GM23338 (cell line): ENCODE results near the gene FAM120A. TPM values are rescaled to one million over a fixed set of nuclear protein-coding genes. Genes with fewer than 3 reads are reported as not detected.

Source experiments
- ATAC-seq: fragments of 200-7000 bp; cut with Tn5 transposase; 3 replicates; pipeline ENCODE4 v1.9.1; 2020
- DNase-seq: peaks from one replicate; pipeline ENCODE4 v3.0.0-alpha.2; 2015; ENCODE audit warnings: low spot score
- H2AFZ ChIP-seq: fragments of 200-600 bp; sonication (generic); 2 replicates; pipeline ENCODE4 v1.8.0; 2016; ENCODE audit warnings: antibody characterized with exemption, mild to moderate bottlenecking, moderate library complexity
- H3F3A ChIP-seq: fragments of 200-600 bp; sonication (generic); replicated peaks from 2 replicates; pipeline ENCODE4 v1.8.0; 2017; ENCODE audit warnings: antibody characterized with exemption, mixed run types, low read depth
- H3K27ac ChIP-seq: fragments of 200-600 bp; sonication (generic); 2 replicates; pipeline ENCODE4 v1.6.1; 2016; ENCODE audit warnings: low read depth
- H3K27me3 ChIP-seq: fragments of 200-600 bp; sonication (generic); 2 replicates; pipeline ENCODE4 v1.8.0; 2016; ENCODE audit warnings: mild to moderate bottlenecking, mixed run types, moderate library complexity; ENCODE audit not compliant: insufficient read depth
- H3K36me3 ChIP-seq: fragments of 200-600 bp; sonication (generic); 2 replicates; pipeline ENCODE4 v1.8.0; 2016; ENCODE audit warnings: mild to moderate bottlenecking; ENCODE audit not compliant: insufficient read depth
- H3K4me1 ChIP-seq: fragments of 200-600 bp; sonication (generic); 2 replicates; pipeline ENCODE4 v1.8.0; 2016; ENCODE audit warnings: mild to moderate bottlenecking, moderate library complexity; ENCODE audit not compliant: insufficient read depth
- H3K4me2 ChIP-seq: fragments of 200-600 bp; sonication (generic); 2 replicates; pipeline ENCODE4 v1.7.1; 2017; ENCODE audit warnings: mixed run types
- H3K4me3 ChIP-seq: fragments of 200-600 bp; sonication (generic); 2 replicates; pipeline ENCODE4 v1.6.1; 2016; ENCODE audit warnings: mixed run types
- H3K79me2 ChIP-seq: fragments of 200-600 bp; sonication (generic); replicated peaks from 2 replicates; pipeline ENCODE4 v1.8.0; 2017; ENCODE audit warnings: mild to moderate bottlenecking; ENCODE audit not compliant: insufficient read depth
- H3K9me2 ChIP-seq: fragments of 200-600 bp; sonication (generic); 2 replicates; pipeline ENCODE4 v1.8.0; 2017; ENCODE audit not compliant: insufficient read depth
- H4K20me1 ChIP-seq: fragments of 200-600 bp; sonication (generic); replicated peaks from 2 replicates; pipeline ENCODE4 v1.8.0; 2017; ENCODE audit warnings: mild to moderate bottlenecking; ENCODE audit not compliant: insufficient read depth
- H3K27ac Mint-ChIP-seq: 2 replicates; pipeline ENCODE4 v1.8.0; 2020; ENCODE audit warnings: inconsistent platforms, mild to moderate bottlenecking, moderate library complexity, mixed read lengths
- H3K27me3 Mint-ChIP-seq: 3 replicates; pipeline ENCODE4 v1.8.0; 2022; ENCODE audit warnings: low read depth, mild to moderate bottlenecking, moderate library complexity, mixed read lengths, inconsistent platforms; ENCODE audit not compliant: insufficient read depth, poor library complexity
- H3K36me3 Mint-ChIP-seq: 3 replicates; pipeline ENCODE4 v1.8.0; 2021; ENCODE audit warnings: low read depth, mild to moderate bottlenecking, inconsistent platforms, moderate library complexity, mixed read lengths
- H3K4me1 Mint-ChIP-seq: 3 replicates; pipeline ENCODE4 v1.8.0; 2020; ENCODE audit warnings: mild to moderate bottlenecking, inconsistent platforms, mixed read lengths
- H3K4me3 Mint-ChIP-seq: 3 replicates; pipeline ENCODE4 v1.8.0; 2021; ENCODE audit warnings: moderate library complexity, mild to moderate bottlenecking, inconsistent platforms, mixed read lengths
- H3K9me3 Mint-ChIP-seq: 3 replicates; pipeline ENCODE4 v1.8.0; 2020; ENCODE audit warnings: moderate library complexity, mild to moderate bottlenecking, inconsistent platforms, mixed read lengths
- EZH2 ChIP-seq: fragments of 200-600 bp; sonication (generic); IDR thresholded peaks from one replicate; pipeline ENCODE4 v1.8.0; 2017; ENCODE audit warnings: antibody characterized with exemption, mild to moderate bottlenecking, low read depth; ENCODE audit not compliant: unreplicated experiment
- EZH2phosphoT487 ChIP-seq: fragments of 200-600 bp; sonication (generic); IDR thresholded peaks from one replicate; pipeline ENCODE4 v1.8.1; 2018; ENCODE audit warnings: antibody characterized with exemption; ENCODE audit not compliant: unreplicated experiment
- NANOG ChIP-seq: IDR thresholded peaks from 2 replicates; pipeline ENCODE4 v1.6.1; 2016; ENCODE audit warnings: antibody characterized with exemption, borderline replicate concordance
- POLR2AphosphoS5 ChIP-seq: IDR thresholded peaks from 2 replicates; pipeline ENCODE4 v1.6.1; 2016; ENCODE audit warnings: antibody characterized with exemption, low read depth
- ZNF114 ChIP-seq: fragments of 250-450 bp; sonication (Bioruptor Pico); IDR thresholded peaks from 2 replicates; pipeline ENCODE4 v1.5.0; 2020; ENCODE audit warnings: mild to moderate bottlenecking, moderate library complexity
- polyA plus RNA-seq: library from polyadenylated mRNA; unstranded; fragments of >200 nt; fragmentation: Nextera tagmentation; extraction: Ambion mirVana; gene quantifications from 2 replicates; pipeline ENCODE4 v1.2.1, GENCODE V29; 2016
- total RNA-seq: library from RNA; depleted of rRNA; stranded (reverse); fragments of >200 nt; shearing (Covaris generic); gene quantifications from 2 replicates; pipeline ENCODE4 v1.2.3, GENCODE V29; 2014
- TF ChIP-seq, protein P1 (sequence below): fragments of 250-450 bp; sonication (Bioruptor Pico); IDR thresholded peaks from 2 replicates; pipeline ENCODE4 v1.5.0; 2020; ENCODE audit warnings: mild to moderate bottlenecking, moderate library complexity

FAM120A gene
- total and polyA plus RNA-seq, 2 experiments from 2014 or later: 28.2 to 52.5 TPM

GRCh38 chr9:93546356-93546755 lies 94.9 kb downstream of the FAM120A start (continued):
- TF ChIP-seq, protein P1, sequence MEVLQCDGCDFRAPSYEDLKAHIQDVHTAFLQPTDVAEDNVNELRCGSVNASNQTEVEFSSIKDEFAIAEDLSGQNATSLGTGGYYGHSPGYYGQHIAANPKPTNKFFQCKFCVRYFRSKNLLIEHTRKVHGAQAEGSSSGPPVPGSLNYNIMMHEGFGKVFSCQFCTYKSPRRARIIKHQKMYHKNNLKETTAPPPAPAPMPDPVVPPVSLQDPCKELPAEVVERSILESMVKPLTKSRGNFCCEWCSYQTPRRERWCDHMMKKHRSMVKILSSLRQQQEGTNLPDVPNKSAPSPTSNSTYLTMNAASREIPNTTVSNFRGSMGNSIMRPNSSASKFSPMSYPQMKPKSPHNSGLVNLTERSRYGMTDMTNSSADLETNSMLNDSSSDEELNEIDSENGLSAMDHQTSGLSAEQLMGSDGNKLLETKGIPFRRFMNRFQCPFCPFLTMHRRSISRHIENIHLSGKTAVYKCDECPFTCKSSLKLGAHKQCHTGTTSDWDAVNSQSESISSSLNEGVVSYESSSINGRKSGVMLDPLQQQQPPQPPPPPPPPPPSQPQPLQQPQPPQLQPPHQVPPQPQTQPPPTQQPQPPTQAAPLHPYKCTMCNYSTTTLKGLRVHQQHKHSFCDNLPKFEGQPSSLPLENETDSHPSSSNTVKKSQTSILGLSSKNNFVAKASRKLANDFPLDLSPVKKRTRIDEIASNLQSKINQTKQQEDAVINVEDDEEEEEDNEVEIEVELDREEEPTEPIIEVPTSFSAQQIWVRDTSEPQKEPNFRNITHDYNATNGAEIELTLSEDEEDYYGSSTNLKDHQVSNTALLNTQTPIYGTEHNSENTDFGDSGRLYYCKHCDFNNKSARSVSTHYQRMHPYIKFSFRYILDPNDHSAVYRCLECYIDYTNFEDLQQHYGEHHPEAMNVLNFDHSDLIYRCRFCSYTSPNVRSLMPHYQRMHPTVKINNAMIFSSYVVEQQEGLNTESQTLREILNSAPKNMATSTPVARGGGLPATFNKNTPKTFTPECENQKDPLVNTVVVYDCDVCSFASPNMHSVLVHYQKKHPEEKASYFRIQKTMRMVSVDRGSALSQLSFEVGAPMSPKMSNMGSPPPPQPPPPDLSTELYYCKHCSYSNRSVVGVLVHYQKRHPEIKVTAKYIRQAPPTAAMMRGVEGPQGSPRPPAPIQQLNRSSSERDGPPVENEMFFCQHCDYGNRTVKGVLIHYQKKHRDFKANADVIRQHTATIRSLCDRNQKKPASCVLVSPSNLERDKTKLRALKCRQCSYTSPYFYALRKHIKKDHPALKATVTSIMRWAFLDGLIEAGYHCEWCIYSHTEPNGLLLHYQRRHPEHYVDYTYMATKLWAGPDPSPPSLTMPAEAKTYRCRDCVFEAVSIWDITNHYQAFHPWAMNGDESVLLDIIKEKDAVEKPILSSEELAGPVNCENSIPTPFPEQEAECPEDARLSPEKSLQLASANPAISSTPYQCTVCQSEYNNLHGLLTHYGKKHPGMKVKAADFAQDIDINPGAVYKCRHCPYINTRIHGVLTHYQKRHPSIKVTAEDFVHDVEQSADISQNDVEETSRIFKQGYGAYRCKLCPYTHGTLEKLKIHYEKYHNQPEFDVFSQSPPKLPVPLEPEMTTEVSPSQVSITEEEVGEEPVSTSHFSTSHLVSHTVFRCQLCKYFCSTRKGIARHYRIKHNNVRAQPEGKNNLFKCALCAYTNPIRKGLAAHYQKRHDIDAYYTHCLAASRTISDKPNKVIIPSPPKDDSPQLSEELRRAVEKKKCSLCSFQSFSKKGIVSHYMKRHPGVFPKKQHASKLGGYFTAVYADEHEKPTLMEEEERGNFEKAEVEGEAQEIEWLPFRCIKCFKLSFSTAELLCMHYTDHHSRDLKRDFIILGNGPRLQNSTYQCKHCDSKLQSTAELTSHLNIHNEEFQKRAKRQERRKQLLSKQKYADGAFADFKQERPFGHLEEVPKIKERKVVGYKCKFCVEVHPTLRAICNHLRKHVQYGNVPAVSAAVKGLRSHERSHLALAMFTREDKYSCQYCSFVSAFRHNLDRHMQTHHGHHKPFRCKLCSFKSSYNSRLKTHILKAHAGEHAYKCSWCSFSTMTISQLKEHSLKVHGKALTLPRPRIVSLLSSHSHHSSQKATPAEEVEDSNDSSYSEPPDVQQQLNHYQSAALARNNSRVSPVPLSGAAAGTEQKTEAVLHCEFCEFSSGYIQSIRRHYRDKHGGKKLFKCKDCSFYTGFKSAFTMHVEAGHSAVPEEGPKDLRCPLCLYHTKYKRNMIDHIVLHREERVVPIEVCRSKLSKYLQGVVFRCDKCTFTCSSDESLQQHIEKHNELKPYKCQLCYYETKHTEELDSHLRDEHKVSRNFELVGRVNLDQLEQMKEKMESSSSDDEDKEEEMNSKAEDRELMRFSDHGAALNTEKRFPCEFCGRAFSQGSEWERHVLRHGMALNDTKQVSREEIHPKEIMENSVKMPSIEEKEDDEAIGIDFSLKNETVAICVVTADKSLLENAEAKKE: no peak
- TF ChIP-seq EZH2 (no peak), POLR2AphosphoS5 (no peak), ZNF114 (CRISPR knock-in tag) (no peak)

- Histone ChIP-seq H3K4me3 (no peak overlapping the region), H3F3A (no peaks in the 10 kb centered on the region), H3K79me2 (no peaks in the 10 kb centered on the region), H3K36me3 (peaks cover 13% of the 10 kb centered on the region; the same call in 1 of the 2 replicates), H3K9me2 (no peaks in the 10 kb centered on the region), H3K4me2 (no peak overlapping the region), H3K27me3 (no peaks in the 10 kb centered on the region), H2AFZ (no peak overlapping the region), H4K20me1 (peaks cover 3% of the 10 kb centered on the region; the same call in 1 of the 2 replicates), H3K4me1 (peaks cover 4% of the 10 kb centered on the region; the same call in 1 of the 2 replicates), H3K27ac (peak overlapping the region; percentile 66; the same call in 1 of the 2 replicates)
- H3K27me3 Mint-ChIP-seq: peaks cover 2% of the 10 kb centered on the region
- H3K27ac Mint-ChIP-seq: no peak overlapping the region
- peaks cover 36% of the 10 kb centered on the region for H3K36me3 Mint-ChIP-seq
- H3K9me3 Mint-ChIP-seq: no peaks in the 10 kb centered on the region
- DNase-seq (no peak), ATAC-seq (no peak)
- H3K4me1 Mint-ChIP-seq: peaks cover 4% of the 10 kb centered on the region; the same call in 1 of the 3 replicates
- H3K4me3 Mint-ChIP-seq: no peak overlapping the region
- TF ChIP-seq, protein P1: no peak
- no peak for TF ChIP-seq EZH2phosphoT487
- no peak for TF ChIP-seq EZH2
- TF ChIP-seq NANOG: no peak
- TF ChIP-seq POLR2AphosphoS5: no peak
Observed at GRCh38 chr9:93549611-93550010, 98.1 kb downstream of the FAM120A start.
